GM12875 (cell line): ENCODE measurements around the gene PDSS1.
"Not testable (repeated sequence)": the region's sequence is repeated elsewhere in the genome, so short reads cannot be mapped to it uniquely, and the experiment has no call there.

Source experiments
- H3K4me3 ChIP-seq: one replicate; pipeline ENCODE4 v1.5.1; 2011; ENCODE audit warnings: low read depth, low read length, control low read depth
- TF ChIP-seq, protein P1 (sequence below): IDR thresholded peaks from 2 replicates; pipeline ENCODE4 v1.5.1; 2011; ENCODE audit warnings: low read depth, mild to moderate bottlenecking, control low read depth, inconsistent platforms, low read length, moderate library complexity, borderline replicate concordance; ENCODE audit not compliant: insufficient read depth

Gene PDSS1

DNA sequence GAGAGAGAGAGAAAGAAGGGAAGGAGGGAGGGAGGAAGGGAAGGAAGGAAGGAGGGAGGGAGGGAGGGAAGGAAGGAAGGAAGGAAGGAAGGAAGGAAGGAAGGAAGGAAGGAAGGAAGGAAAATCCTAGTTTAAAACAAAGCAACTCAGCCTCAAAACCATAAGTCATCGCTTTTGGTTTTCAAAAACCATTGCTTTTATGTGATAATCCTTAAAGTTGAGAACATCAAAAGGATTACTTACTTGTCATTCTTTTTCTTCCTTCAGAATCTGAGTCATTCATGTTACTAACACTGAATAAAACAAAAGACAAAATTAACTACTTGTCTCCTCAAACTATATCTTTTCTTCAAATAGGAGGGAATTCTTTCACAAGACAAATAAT lies 21.6 kb upstream of the PDSS1 start:
- H3K4me3 ChIP-seq, result no peak overlapping the region
- TF ChIP-seq, protein P1, sequence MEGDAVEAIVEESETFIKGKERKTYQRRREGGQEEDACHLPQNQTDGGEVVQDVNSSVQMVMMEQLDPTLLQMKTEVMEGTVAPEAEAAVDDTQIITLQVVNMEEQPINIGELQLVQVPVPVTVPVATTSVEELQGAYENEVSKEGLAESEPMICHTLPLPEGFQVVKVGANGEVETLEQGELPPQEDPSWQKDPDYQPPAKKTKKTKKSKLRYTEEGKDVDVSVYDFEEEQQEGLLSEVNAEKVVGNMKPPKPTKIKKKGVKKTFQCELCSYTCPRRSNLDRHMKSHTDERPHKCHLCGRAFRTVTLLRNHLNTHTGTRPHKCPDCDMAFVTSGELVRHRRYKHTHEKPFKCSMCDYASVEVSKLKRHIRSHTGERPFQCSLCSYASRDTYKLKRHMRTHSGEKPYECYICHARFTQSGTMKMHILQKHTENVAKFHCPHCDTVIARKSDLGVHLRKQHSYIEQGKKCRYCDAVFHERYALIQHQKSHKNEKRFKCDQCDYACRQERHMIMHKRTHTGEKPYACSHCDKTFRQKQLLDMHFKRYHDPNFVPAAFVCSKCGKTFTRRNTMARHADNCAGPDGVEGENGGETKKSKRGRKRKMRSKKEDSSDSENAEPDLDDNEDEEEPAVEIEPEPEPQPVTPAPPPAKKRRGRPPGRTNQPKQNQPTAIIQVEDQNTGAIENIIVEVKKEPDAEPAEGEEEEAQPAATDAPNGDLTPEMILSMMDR, result no peak

DNA sequence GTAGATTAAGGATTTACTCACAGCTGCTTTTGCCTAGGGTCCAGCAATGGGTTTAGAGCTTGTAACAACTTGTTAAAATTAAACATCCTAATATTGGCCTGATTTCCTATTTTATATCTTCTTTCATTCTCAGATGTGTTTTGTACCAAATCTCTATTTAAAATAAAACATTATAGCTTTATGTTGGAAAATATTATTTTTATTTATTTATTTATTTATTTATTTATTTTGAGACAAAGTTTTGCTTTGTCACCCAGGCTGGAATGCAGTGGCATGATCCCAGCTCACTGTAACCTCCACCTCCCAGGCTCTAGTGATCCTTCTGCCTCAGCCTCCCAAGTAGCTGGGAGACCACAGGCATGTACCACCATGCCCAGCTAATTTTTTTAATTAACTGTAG lies 17.9 kb upstream of the PDSS1 start:
- H3K4me3 ChIP-seq, result no peak overlapping the region
- TF ChIP-seq, protein P1, result no peak

DNA sequence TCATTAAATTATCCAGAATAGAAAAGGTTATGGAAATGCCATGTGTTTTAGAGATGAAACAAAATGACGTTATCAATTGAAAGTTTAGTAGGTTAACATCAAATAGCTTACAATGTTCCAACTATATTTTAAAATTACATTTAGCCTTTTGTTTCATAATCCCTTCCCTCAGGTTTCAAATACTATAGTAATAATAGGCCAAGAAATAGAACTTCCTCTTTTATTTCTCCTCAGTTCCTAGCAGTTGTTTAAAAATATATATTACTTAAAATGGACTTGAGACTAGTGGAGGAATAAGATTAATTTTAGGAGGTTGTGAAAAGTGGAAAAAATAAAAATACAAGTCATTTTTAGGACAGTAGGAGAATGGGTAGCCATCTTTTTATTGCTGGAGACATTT lies 16.4 kb upstream of the PDSS1 start:
- TF ChIP-seq, protein P1, result no peak
- no peak overlapping the region for H3K4me3 ChIP-seq

DNA sequence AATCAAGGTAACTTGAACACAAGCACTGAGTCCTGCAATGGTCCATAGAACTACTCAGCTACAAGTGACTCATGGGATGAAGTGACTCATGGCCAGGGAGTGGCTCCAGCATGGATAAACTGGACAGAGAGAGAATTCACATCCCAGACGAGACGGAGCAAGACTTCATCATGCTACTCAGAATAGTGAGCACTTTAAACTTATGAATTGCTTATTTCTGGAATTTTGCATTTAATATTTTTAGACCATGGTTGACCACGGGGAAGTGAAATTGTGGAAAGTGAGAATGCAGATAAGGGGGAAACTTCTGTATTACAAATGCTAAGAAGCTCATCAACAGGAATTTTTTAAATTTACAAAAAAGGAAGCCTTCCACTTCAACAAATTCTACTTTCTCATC lies 15.5 kb upstream of the PDSS1 start:
- not testable (repeated sequence) for H3K4me3 ChIP-seq

DNA sequence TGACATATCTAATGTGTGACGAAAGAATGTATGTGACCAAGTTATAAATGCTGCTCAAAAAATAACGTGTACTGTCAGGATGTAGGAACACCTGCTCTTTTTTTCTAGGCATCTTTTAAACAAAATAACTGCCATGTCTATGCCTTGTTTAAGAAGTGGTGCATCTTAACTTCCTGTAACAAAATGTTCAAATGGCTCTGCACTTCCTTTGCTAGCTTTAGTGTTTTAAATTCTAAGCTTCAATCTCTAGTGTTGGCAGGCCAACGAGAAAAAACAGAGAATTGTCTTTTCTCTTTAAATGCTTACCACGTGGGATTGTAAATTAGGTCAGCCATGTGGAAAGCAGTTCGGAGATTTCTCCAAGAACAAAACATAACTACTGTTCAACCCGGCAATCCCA lies 14.6 kb upstream of the PDSS1 start:
- TF ChIP-seq, protein P1, result no peak
- H3K4me3 ChIP-seq, result no peak overlapping the region

DNA sequence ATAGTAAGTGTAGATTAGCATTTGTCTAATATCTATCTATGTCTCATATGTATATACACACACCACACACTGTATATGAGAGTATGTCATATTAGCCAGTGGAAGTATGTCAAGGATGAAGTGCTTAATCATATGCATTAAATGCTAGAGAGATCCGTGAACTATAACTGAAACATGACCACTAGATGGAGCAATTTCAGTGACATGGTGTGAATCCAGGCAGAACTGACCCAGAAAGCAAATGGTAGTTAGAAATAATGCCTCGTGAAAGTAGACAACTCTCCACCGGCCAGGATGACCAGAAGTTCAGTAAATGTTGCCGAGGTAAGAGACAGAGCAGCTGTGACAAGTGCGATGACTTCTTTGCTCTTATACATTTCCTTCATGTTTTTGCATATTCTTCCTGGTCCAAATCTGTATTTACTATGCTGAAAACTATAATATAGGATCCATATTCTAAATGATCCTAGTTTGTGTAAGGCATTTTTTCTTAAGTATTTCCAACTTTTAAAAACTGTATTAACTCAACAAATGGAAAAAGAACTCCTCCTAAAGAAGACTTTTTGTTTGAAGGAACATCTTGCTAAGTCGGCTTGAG lies 12.7 kb upstream of the PDSS1 start:
- H3K4me3 ChIP-seq, result not testable (repeated sequence)
- TF ChIP-seq, protein P1, result peak; percentile 46; the same call in 1 of the 2 replicates

DNA sequence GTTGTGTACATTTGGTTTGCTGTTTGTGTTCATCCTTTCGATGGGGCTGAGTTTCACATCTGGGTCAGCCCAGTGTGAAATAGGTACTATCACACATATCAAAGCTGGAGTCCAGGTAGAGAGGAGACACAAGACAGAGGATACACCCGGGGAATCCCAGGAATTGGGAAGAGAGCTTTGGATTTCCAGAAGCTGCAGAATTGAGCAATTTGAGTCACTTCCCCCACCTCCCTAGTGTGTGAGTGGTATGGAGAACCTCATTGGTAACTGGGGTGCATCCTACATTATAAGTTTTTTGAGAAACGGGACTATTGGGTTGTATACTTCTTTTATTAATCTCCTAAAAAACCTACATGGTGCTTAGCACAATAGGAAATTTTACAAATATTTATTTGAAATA lies 12.1 kb upstream of the PDSS1 start:
- no peak overlapping the region for H3K4me3 ChIP-seq
- TF ChIP-seq, protein P1, result no peak

DNA sequence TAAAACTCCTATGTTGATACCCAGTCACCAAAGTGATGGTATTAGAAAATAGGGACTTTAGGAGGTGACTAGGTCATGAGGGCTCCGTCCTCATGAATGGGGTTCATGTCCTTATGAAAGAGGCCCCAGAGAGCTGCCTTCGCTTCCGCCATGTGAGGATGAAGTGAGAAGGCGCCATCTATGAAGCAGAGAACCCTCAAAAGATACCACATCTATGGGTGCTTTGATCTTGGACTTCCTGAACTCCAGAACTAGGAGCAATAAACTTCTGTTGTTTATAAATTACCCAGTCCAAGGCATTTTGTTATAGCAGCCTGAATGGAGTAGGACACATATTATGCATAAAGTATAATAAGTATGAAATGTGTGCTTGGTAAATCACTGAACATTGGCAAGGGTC lies 8.1 kb upstream of the PDSS1 start:
- TF ChIP-seq, protein P1, result no peak
- H3K4me3 ChIP-seq, result no peak overlapping the region
